ENCODE measurements around the gene KLK3. TPM values are rescaled to one million over a fixed set of nuclear protein-coding genes. Genes with fewer than 3 reads are reported as not detected.

KLK3 gene
- total RNA-seq, 1 experiment from 2014 or later: not detected

DNA sequence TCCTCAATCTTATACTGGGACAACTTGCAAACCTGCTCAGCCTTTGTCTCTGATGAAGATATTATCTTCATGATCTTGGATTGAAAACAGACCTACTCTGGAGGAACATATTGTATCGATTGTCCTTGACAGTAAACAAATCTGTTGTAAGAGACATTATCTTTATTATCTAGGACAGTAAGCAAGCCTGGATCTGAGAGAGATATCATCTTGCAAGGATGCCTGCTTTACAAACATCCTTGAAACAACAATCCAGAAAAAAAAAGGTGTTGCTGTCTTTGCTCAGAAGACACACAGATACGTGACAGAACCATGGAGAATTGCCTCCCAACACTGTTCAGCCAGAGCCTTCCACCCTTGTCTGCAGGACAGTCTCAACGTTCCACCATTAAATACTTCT is 4.0 kb upstream of the KLK3 start:
- in situ Hi-C loops (cut with HindIII; ENCODE audit: low pct_unique_long_range_greater_than_20kb, low sequenced_read_pairs): no loop called here
- DNase-seq (ENCODE audit: low read depth): no peak

DNA sequence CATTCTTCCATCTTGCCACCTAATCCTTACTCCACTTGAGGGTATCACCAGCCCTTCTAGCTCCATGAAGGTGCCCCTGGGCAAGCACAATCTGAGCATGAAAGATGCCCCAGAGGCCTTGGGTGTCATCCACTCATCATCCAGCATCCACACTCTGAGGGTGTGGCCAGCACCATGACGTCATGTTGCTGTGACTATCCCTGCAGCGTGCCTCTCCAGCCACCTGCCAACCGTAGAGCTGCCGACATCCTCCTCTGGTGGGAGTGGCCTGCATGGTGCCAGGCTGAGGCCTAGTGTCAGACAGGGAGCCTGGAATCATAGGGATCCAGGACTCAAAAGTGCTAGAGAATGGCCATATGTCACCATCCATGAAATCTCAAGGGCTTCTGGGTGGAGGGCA is 3.1 kb upstream of the KLK3 start:
- in situ Hi-C loops (cut with HindIII; ENCODE audit: low pct_unique_long_range_greater_than_20kb, low sequenced_read_pairs): no loop called here
- DNase-seq (ENCODE audit: low read depth): no peak

DNA sequence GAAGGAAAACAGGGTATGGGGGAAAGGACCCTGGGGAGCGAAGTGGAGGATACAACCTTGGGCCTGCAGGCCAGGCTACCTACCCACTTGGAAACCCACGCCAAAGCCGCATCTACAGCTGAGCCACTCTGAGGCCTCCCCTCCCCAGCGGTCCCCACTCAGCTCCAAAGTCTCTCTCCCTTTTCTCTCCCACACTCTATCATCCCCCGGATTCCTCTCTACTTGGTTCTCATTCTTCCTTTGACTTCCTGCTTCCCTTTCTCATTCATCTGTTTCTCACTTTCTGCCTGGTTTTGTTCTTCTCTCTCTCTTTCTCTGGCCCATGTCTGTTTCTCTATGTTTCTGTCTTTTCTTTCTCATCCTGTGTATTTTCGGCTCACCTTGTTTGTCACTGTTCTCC is 2.7 kb downstream of the KLK3 start:
- in situ Hi-C loops (cut with HindIII; ENCODE audit: low pct_unique_long_range_greater_than_20kb, low sequenced_read_pairs): no loop called here
- no peak for DNase-seq (ENCODE audit: low read depth)

DNA sequence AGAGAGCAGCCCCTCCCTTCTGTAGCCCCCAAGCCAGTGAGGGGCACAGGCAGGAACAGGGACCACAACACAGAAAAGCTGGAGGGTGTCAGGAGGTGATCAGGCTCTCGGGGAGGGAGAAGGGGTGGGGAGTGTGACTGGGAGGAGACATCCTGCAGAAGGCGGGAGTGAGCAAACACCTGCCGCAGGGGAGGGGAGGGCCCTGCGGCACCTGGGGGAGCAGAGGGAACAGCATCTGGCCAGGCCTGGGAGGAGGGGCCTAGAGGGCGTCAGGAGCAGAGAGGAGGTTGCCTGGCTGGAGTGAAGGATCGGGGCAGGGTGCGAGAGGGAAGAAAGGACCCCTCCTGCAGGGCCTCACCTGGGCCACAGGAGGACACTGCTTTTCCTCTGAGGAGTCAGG is 4.2 kb downstream of the KLK3 start:
- no peak for DNase-seq (ENCODE audit: low read depth)
- in situ Hi-C loops (cut with HindIII; ENCODE audit: low pct_unique_long_range_greater_than_20kb, low sequenced_read_pairs): no loop called here

DNA sequence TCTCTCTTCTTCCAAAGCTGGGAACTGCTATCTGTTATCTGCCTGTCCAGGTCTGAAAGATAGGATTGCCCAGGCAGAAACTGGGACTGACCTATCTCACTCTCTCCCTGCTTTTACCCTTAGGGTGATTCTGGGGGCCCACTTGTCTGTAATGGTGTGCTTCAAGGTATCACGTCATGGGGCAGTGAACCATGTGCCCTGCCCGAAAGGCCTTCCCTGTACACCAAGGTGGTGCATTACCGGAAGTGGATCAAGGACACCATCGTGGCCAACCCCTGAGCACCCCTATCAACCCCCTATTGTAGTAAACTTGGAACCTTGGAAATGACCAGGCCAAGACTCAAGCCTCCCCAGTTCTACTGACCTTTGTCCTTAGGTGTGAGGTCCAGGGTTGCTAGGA is 5.1 kb downstream of the KLK3 start:
- in situ Hi-C loops (cut with HindIII; ENCODE audit: low pct_unique_long_range_greater_than_20kb, low sequenced_read_pairs): no loop called here
- DNase-seq (ENCODE audit: low read depth): no peak

DNA sequence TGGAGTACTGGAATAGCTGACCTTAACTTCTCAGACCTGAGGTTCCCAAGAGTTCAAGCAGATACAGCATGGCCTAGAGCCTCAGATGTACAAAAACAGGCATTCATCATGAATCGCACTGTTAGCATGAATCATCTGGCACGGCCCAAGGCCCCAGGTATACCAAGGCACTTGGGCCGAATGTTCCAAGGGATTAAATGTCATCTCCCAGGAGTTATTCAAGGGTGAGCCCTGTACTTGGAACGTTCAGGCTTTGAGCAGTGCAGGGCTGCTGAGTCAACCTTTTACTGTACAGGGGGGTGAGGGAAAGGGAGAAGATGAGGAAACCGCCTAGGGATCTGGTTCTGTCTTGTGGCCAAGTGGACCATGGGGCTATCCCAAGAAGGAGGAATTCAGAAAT is 6.3 kb downstream of the KLK3 start:
- in situ Hi-C loops (cut with HindIII; ENCODE audit: low pct_unique_long_range_greater_than_20kb, low sequenced_read_pairs): no loop called here
- no peak for DNase-seq (ENCODE audit: low read depth)

DNA sequence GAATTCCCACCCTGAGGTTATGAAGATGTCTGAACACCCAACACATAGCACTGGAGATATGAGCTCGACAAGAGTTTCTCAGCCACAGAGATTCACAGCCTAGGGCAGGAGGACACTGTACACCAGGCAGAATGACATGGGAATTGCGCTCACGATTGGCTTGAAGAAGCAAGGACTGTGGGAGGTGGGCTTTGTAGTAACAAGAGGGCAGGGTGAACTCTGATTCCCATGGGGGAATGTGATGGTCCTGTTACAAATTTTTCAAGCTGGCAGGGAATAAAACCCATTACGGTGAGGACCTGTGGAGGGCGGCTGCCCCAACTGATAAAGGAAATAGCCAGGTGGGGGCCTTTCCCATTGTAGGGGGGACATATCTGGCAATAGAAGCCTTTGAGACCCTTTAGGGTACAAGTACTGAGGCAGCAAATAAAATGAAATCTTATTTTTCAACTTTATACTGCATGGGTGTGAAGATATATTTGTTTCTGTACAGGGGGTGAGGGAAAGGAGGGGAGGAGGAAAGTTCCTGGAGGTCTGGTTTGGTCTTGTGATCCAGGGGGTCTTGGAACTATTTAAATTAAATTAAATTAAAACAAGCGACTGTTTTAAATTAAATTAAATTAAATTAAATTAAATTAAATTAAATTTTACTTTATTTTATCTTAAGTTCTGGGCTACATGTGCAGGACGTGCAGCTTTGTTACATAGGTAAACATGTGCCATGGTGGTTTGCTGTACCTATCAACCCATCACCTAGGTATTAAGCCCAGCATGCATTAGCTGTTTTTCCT is 7.0 kb downstream of the KLK3 start:
- in situ Hi-C loops (cut with HindIII; ENCODE audit: low pct_unique_long_range_greater_than_20kb, low sequenced_read_pairs): no loop called here
- no peak for DNase-seq (ENCODE audit: low read depth)

DNA sequence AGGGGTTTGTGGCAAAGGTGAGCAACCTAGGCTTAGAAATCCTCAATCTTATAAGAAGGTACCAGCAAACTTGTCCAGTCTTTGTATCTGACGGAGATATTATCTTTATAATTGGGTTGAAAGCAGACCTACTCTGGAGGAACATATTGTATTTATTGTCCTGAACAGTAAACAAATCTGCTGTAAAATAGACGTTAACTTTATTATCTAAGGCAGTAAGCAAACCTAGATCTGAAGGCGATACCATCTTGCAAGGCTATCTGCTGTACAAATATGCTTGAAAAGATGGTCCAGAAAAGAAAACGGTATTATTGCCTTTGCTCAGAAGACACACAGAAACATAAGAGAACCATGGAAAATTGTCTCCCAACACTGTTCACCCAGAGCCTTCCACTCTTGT is 14.8 kb downstream of the KLK3 start:
- no peak for DNase-seq (ENCODE audit: low read depth)
- in situ Hi-C loops (cut with HindIII; ENCODE audit: low pct_unique_long_range_greater_than_20kb, low sequenced_read_pairs): no loop called here

DNA sequence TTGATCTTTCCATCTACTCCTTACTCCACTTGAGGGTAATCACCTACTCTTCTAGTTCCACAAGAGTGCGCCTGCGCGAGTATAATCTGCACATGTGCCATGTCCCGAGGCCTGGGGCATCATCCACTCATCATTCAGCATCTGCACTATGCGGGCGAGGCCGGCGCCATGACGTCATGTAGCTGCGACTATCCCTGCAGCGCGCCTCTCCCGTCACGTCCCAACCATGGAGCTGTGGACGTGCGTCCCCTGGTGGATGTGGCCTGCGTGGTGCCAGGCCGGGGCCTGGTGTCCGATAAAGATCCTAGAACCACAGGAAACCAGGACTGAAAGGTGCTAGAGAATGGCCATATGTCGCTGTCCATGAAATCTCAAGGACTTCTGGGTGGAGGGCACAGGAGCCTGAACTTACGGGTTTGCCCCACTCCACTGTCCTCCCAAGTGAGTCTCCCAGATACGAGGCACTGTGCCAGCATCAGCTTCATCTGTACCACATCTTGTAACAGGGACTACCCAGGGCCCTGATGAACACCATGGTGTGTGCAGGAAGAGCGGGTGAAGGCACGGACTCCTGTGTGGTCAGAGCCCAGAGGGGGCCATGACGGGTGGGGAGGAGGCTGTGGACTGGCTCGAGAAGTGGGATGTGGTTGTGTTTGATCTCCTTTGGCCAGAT is 15.8 kb downstream of the KLK3 start:
- no peak for DNase-seq (ENCODE audit: low read depth)
- in situ Hi-C loops (cut with HindIII; ENCODE audit: low pct_unique_long_range_greater_than_20kb, low sequenced_read_pairs): no loop called here

DNA sequence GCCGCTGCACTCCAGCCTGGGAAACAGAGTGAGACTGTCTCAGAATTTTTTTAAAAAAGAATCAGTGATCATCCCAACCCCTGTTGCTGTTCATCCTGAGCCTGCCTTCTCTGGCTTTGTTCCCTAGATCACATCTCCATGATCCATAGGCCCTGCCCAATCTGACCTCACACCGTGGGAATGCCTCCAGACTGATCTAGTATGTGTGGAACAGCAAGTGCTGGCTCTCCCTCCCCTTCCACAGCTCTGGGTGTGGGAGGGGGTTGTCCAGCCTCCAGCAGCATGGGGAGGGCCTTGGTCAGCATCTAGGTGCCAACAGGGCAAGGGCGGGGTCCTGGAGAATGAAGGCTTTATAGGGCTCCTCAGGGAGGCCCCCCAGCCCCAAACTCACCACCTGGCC is 18.3 kb downstream of the KLK3 start, which contains the start of gene KLK2:
KLK2 (plus strand) TSS at position 384 of the 400 bp plus-strand sequence. CDS start 35 bp downstream, outside the sequence.
- DNase-seq (ENCODE audit: low read depth): no peak
- in situ Hi-C loops (cut with HindIII; ENCODE audit: low pct_unique_long_range_greater_than_20kb, low sequenced_read_pairs): no loop called here

DNA sequence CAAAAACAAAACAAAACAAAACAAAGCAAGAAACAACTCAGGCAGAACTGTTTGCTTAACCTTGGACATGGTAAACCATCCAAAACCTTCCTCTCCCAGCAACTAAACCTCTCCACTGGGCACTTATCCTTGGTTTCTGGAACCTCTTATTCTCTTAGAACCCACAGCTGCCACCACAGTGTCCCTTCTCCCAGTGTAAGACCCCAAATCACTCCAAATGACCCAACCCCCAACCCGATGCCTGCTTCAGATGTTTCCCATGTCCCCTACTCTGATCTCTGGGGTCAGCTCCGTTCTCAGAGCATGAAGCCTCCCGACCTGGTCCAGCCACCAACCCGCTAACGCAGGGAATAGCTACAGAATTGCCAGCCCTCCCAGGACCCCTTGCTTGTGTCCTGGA is 19.5 kb downstream of the KLK3 start:
- DNase-seq (ENCODE audit: low read depth): no peak
- in situ Hi-C loops (cut with HindIII; ENCODE audit: low pct_unique_long_range_greater_than_20kb, low sequenced_read_pairs): no loop called here

DNA sequence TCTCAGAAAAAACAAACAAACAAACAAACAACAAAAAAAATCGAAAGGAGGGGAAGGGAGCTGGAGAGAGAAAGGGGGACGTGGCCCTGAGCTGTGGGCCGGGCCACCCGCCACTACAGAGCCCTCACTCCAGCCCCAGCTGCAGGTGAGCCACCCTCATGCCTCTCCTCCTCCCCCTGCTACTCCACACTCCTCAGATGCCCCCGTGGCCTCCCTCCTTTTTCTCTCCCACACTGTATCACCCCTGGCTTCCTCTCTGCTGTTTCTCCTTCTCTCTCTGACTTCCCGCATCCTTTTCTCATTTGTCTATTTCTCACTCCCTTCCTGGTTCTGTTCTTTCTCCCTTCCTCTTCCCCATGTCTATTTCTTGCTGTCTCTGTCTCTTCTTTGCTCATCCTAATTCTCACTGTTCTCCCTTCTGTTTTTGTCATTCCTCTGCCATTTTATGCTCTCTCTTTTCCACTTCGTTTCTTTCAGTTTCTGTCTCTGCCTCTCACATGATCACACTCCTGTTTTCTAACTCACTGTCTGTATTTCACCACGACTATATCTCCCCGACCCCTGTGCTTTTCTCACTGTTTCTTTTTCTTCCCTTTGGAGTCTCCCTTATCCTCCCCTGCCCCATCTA is 21.2 kb downstream of the KLK3 start:
- in situ Hi-C loops (cut with HindIII; ENCODE audit: low pct_unique_long_range_greater_than_20kb, low sequenced_read_pairs): no loop called here
- no peak for DNase-seq (ENCODE audit: low read depth)

DNA sequence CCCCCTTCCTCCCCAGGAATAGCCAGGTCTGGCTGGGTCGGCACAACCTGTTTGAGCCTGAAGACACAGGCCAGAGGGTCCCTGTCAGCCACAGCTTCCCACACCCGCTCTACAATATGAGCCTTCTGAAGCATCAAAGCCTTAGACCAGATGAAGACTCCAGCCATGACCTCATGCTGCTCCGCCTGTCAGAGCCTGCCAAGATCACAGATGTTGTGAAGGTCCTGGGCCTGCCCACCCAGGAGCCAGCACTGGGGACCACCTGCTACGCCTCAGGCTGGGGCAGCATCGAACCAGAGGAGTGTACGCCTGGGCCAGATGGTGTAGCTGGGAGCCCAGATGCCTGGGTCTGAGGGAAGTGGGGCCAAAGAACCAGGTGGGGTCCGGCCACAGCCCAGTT is 21.7 kb downstream of the KLK3 start:
- no peak for DNase-seq (ENCODE audit: low read depth)
- in situ Hi-C loops (cut with HindIII; ENCODE audit: low pct_unique_long_range_greater_than_20kb, low sequenced_read_pairs): no loop called here

DNA sequence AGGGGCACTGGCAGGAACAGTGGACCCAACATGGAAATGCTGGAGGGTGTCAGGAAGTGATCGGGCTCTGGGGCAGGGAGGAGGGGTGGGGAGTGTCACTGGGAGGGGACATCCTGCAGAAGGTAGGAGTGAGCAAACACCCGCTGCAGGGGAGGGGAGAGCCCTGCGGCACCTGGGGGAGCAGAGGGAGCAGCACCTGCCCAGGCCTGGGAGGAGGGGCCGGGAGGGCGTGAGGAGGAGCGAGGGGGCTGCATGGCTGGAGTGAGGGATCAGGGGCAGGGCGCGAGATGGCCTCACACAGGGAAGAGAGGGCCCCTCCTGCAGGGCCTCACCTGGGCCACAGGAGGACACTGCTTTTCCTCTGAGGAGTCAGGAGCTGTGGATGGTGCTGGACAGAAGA is 22.6 kb downstream of the KLK3 start:
- no peak for DNase-seq (ENCODE audit: low read depth)
- in situ Hi-C loops (cut with HindIII; ENCODE audit: low pct_unique_long_range_greater_than_20kb, low sequenced_read_pairs): no loop called here

DNA sequence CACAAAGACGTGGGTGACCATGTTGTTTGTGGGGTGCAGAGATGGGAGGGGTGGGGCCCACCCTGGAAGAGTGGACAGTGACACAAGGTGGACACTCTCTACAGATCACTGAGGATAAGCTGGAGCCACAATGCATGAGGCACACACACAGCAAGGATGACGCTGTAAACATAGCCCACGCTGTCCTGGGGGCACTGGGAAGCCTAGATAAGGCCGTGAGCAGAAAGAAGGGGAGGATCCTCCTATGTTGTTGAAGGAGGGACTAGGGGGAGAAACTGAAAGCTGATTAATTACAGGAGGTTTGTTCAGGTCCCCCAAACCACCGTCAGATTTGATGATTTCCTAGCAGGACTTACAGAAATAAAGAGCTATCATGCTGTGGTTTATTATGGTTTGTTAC is 24.1 kb downstream of the KLK3 start:
- in situ Hi-C loops (cut with HindIII; ENCODE audit: low pct_unique_long_range_greater_than_20kb, low sequenced_read_pairs): no loop called here
- DNase-seq (ENCODE audit: low read depth): no peak

DNA sequence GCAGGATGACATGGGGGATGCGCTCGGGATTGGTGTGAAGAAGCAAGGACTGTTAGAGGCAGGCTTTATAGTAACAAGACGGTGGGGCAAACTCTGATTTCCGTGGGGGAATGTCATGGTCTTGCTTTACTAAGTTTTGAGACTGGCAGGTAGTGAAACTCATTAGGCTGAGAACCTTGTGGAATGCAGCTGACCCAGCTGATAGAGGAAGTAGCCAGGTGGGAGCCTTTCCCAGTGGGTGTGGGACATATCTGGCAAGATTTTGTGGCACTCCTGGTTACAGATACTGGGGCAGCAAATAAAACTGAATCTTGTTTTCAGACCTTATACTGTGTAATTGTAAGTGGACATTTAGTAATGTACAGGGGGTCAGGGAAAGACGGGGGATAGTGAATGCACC is 25.5 kb downstream of the KLK3 start:
- in situ Hi-C loops (cut with HindIII; ENCODE audit: low pct_unique_long_range_greater_than_20kb, low sequenced_read_pairs): no loop called here
- no peak for DNase-seq (ENCODE audit: low read depth)

DNA sequence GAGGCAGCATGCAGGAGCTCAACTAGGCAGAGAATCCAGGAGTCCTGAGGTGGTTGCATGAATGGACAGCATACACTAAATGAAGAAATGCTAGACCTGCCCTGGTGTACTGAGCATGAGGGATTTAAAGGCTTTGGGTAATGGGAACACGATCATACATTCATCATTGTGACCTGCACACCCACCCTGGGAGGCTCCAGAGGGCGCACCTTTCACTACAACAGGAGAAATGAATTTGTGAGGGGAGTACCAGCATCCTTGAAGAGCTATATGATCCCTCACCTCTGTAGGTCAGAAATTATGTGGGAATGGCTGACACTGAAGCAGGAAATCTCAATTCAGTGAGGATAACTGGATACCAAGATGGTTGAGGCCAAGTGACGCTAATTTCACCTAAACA is 27.5 kb downstream of the KLK3 start:
- in situ Hi-C loops (cut with HindIII; ENCODE audit: low pct_unique_long_range_greater_than_20kb, low sequenced_read_pairs): no loop called here
- DNase-seq (ENCODE audit: low read depth): no peak

DNA sequence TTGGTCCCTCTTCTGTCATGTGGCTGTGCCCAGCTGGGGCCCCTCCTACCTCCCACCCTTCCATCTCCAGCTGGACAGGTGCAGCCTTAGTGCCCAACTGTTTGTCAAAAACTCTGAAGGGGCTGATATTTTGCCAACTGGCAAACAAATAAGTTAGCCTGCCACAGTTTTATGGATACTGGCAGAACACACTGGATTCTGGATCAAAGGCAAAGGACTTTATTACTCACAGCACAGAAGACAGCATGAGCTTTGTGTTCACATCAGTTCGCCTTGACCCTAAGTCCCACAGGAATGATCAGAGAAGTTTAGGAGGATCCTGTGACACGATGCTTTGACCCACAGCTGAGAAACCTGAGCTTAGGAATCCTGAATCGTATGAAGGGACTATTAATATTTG is 34.9 kb downstream of the KLK3 start:
- no peak for DNase-seq (ENCODE audit: low read depth)
- in situ Hi-C loops (cut with HindIII; ENCODE audit: low pct_unique_long_range_greater_than_20kb, low sequenced_read_pairs): no loop called here

DNA sequence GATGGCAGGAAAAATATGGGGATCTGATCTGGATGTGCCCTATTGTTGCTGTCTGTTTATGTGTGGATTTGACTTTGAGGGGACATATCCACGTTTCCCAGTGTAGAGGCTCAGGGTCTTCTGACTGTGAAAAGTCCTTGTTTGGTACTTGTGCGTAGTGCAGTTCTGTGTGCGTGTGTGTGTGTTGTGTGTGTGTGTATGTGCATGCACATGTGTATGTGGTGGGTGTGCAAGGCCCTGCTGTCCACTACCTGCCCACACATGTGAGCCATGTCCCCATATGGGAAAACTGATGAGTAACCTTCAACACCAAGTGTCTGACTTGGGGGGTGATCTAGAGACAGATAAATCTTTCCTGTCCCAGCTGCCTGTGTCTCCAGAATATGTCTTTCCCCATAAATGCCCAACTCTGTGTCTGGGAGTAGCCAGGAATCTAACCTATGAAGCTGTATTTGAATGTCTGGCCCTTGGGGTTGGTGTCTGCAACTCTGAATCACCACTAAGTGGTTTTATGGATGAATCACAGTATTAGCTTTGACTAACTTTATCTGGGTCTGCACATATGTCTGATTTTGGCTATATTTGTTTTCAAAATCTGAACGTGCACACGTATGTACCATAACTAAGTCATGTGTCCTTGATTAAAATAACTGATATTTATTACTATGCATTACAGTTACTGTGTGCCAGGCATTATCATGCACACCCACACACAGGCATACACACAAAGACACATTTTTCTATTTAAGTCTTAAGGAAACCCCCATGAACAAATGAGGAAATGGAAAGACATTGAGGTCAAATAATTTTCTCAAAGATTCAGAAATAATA is 35.9 kb downstream of the KLK3 start:
- in situ Hi-C loops (cut with HindIII; ENCODE audit: low pct_unique_long_range_greater_than_20kb, low sequenced_read_pairs): no loop called here
- no peak for DNase-seq (ENCODE audit: low read depth)
